SK-N-SH (cell line): ENCODE data around the gene MAP4. TPM values are rescaled to one million over a fixed set of nuclear protein-coding genes. Genes with fewer than 3 reads are reported as not detected.
A peak's percentile ranks its signal among the peaks of the same experiment; 100 is the strongest.

Source experiments
- CTCF ChIA-PET: fragments of 300-600, 350-600 bp; formaldehyde crosslinking; extraction: SDS; loops from one replicate; lab custom pipeline; 2021; lab: Yijun Ruan, JAX
- POLR2A ChIA-PET: fragments of 350-600 bp; sonication (Branson Sonifier 250); formaldehyde crosslinking; extraction: SDS; loops from one replicate; lab custom pipeline; 2020; ENCODE audit warnings: antibody characterized with exemption, inconsistent platforms; lab: Yijun Ruan, JAX
- DNase-seq: peaks from one replicate; pipeline ENCODE4 v3.0.0; 2012
- H2AFZ ChIP-seq: fragments of 200-600 bp; sonication (generic); 2 replicates; pipeline ENCODE4 v1.8.1; 2016; ENCODE audit warnings: antibody characterized with exemption, mild to moderate bottlenecking, low read depth
- H3F3A ChIP-seq: fragments of 200-600 bp; sonication (generic); replicated peaks from 2 replicates; pipeline ENCODE3; 2016; ENCODE audit warnings: antibody characterized with exemption, mild to moderate bottlenecking; ENCODE audit not compliant: insufficient read depth
- H3K27ac ChIP-seq, 2 experiments: fragments of 200-500 bp in 1 of 2; fragments of 200-600 bp in 1 of 2; sonication (Bioruptor generic) in 1 of 2; sonication (generic), shearing (Covaris generic) in 1 of 2; 2 replicates each; pipeline versions ENCODE4 v1.5.1 to v1.6.1; 2014 to 2016; ENCODE audit warnings: low read depth in 2 of 2, inconsistent platforms in 1 of 2, low read length in 1 of 2, mild to moderate bottlenecking in 1 of 2, mixed read lengths in 1 of 2
- H3K27me3 ChIP-seq: fragments of 200-600 bp; sonication (generic), shearing (Covaris generic); 2 replicates; pipeline ENCODE4 v1.6.1; 2016; ENCODE audit warnings: mixed run types; ENCODE audit not compliant: insufficient read depth
- H3K36me3 ChIP-seq, 2 experiments: fragments of 200-500 bp in 1 of 2; fragments of 200-600 bp in 1 of 2; sonication (Bioruptor generic) in 1 of 2; sonication (generic) in 1 of 2; replicated peaks in 1 of 2; 2 replicates each; pipeline versions ENCODE3 to v1.5.1; 2014 to 2016; ENCODE audit warnings: low read length in 1 of 2, mild to moderate bottlenecking in 1 of 2; ENCODE audit not compliant: insufficient read depth in 2 of 2, control insufficient read depth in 1 of 2
- H3K4me1 ChIP-seq, 2 experiments: fragments of 200-500 bp in 1 of 2; fragments of 200-600 bp in 1 of 2; sonication (Bioruptor generic) in 1 of 2; sonication (generic), shearing (Covaris generic) in 1 of 2; 2 replicates each; pipeline versions ENCODE4 v1.5.1 to v1.6.1; 2014 to 2016; ENCODE audit warnings: low read depth in 1 of 2, low read length in 1 of 2, mixed run types in 1 of 2; ENCODE audit not compliant: insufficient read depth in 2 of 2, control insufficient read depth in 1 of 2
- H3K4me2 ChIP-seq: fragments of 200-600 bp; sonication (generic), shearing (Covaris generic); 2 replicates; pipeline ENCODE4 v1.6.1; 2017; ENCODE audit warnings: mixed run types
- H3K4me3 ChIP-seq, 2 experiments: fragments of 200-500 bp in 1 of 2; fragments of 200-600 bp in 1 of 2; sonication (Bioruptor generic) in 1 of 2; sonication (generic), shearing (Covaris generic) in 1 of 2; 2 replicates each; pipeline versions ENCODE4 v1.5.1 to v1.8.1; 2014 to 2016; ENCODE audit warnings: low read depth in 2 of 2, inconsistent platforms in 1 of 2, low read length in 1 of 2, mild to moderate bottlenecking in 1 of 2, mixed read lengths in 1 of 2, moderate library complexity in 1 of 2
- H3K79me2 ChIP-seq: fragments of 200-600 bp; sonication (generic); 2 replicates; pipeline ENCODE4 v1.8.1; 2017; ENCODE audit warnings: mild to moderate bottlenecking; ENCODE audit not compliant: insufficient read depth
- H3K9ac ChIP-seq: fragments of 200-600 bp; sonication (generic); 2 replicates; pipeline ENCODE4 v1.6.1; 2017; ENCODE audit warnings: mixed run types
- H3K9me2 ChIP-seq: fragments of 200-600 bp; sonication (generic); 2 replicates; pipeline ENCODE4 v1.6.1; 2017; ENCODE audit warnings: mixed run types
- H3K9me3 ChIP-seq: fragments of 200-600 bp; sonication (generic); 2 replicates; pipeline ENCODE4 v1.6.1; 2017; ENCODE audit warnings: mixed run types, mild to moderate bottlenecking, moderate library complexity
- H4K20me1 ChIP-seq: fragments of 200-600 bp; sonication (generic); 2 replicates; pipeline ENCODE4 v1.6.1; 2017; ENCODE audit warnings: mild to moderate bottlenecking, mixed run types; ENCODE audit not compliant: insufficient read depth
- EP300 ChIP-seq, 2 experiments: IDR thresholded peaks; 2 replicates each; pipeline versions ENCODE4 v1.4.0 to v1.6.1; 2012; ENCODE audit warnings: borderline replicate concordance in 1 of 2, low read depth in 1 of 2, low read length in 1 of 2
- EZH2phosphoT487 ChIP-seq: fragments of 200-600 bp; sonication (generic); IDR thresholded peaks from 2 replicates; pipeline ENCODE4 v1.6.1; 2017; ENCODE audit warnings: low read depth, mixed run types, mild to moderate bottlenecking, antibody characterized with exemption, moderate library complexity, borderline replicate concordance
- FOSL2 ChIP-seq: IDR thresholded peaks from 2 replicates; pipeline ENCODE4 v1.4.0; 2012; ENCODE audit warnings: low read depth, mild to moderate bottlenecking, moderate library complexity, borderline replicate concordance
- GATA2 ChIP-seq: sonication (generic); formaldehyde crosslinking; IDR thresholded peaks from 2 replicates; pipeline ENCODE4 v1.5.0; 2020; ENCODE audit warnings: mild to moderate bottlenecking, missing genetic modification reagents
- JUND ChIP-seq: IDR thresholded peaks from 2 replicates; pipeline ENCODE4 v1.4.0; 2012
- NFIC ChIP-seq: IDR thresholded peaks from 2 replicates; pipeline ENCODE4 v1.4.0; 2012; ENCODE audit warnings: borderline replicate concordance
- POLR2AphosphoS5 ChIP-seq: IDR thresholded peaks from 2 replicates; pipeline ENCODE4 v1.6.1; 2012; ENCODE audit warnings: low read depth, low read length
- RAD21 ChIP-seq: IDR thresholded peaks from 2 replicates; pipeline ENCODE4 v1.6.1; 2012; ENCODE audit warnings: mild to moderate bottlenecking, low read length
- RFX5 ChIP-seq: IDR thresholded peaks from 2 replicates; pipeline ENCODE4 v1.6.1; 2012; ENCODE audit warnings: mild to moderate bottlenecking, improper control_type of control experiment, low read length
- RXRA ChIP-seq: IDR thresholded peaks from 2 replicates; pipeline ENCODE4 v1.4.0; 2012; ENCODE audit warnings: low read depth, mild to moderate bottlenecking, borderline replicate concordance
- SIN3A ChIP-seq: IDR thresholded peaks from 2 replicates; pipeline ENCODE4 v1.6.1; 2012; ENCODE audit warnings: low read depth, mild to moderate bottlenecking, low read length, moderate library complexity, borderline replicate concordance
- TCF12 ChIP-seq: IDR thresholded peaks from 2 replicates; pipeline ENCODE4 v1.4.0; 2012
- TEAD4 ChIP-seq: IDR thresholded peaks from 2 replicates; pipeline ENCODE4 v1.4.0; 2012; ENCODE audit warnings: mild to moderate bottlenecking, borderline replicate concordance; ENCODE audit not compliant: insufficient read depth
- WGBS: methylation state at CpG from one replicate; pipeline ENCODE4 v1.1.6; 2017; ENCODE audit warnings: low lambda C conversion rate; 5-methylcytosine and 5-hydroxymethylcytosine counted together
- polyA plus RNA-seq, 3 experiments: library from polyadenylated mRNA; depleted of rRNA; stranded (reverse); fragments of >200 nt; gene quantifications; 2 replicates each; pipeline ENCODE4 v1.2.3, GENCODE V29; 2012
- TF ChIP-seq, protein P1 (sequence below): IDR thresholded peaks from 2 replicates; pipeline ENCODE4 v1.4.0; 2012; ENCODE audit warnings: low read depth, borderline replicate concordance
- TF ChIP-seq, protein P2 (sequence below): IDR thresholded peaks from 2 replicates; pipeline ENCODE4 v1.4.0; 2012; ENCODE audit warnings: low read depth, borderline replicate concordance
- TF ChIP-seq, protein P3 (sequence below): IDR thresholded peaks from 2 replicates; pipeline ENCODE4 v1.4.0; 2012; ENCODE audit warnings: low read depth
- TF ChIP-seq, protein P4 (sequence below): IDR thresholded peaks from 2 replicates; pipeline ENCODE4 v1.6.1; 2012; ENCODE audit warnings: mild to moderate bottlenecking, low read depth, low read length, moderate library complexity

Gene MAP4
- polyA plus RNA-seq, 1 of the 3 experiments (the other 2 are of a cell fraction) = 121 TPM

DNA sequence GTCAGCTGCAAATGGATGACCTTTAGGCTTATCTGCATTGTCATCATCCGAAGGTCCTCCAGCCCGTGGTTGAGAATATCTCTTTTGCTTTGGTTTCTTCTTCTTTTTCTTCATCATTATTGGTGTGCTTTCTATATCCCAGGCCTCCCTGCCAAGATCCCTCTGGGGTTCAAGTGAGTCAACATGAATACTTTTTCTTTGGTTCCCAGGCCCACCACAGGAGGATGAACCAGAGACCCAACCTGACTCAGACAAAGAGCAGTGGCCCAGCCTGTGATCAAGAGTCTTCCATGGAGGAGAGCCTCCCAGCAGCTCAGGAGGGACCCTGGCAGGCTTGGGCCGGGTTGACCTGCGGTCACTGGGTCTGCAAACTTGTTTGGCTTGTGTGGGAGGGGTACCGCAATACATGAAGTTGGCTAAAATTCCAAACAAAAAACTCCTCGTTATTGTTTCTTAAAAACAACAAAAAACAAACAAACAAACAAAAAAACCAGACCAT is 104.2 kb downstream of the MAP4 start:
- Histone ChIP-seq H3K9ac (no peak overlapping the region), H3K9me2 (no peaks in the 10 kb centered on the region), H4K20me1 (peaks cover 35% of the 10 kb centered on the region), H3K9me3 (no peaks in the 10 kb centered on the region), H3K27me3 (no peaks in the 10 kb centered on the region), H3F3A (peaks cover 41% of the 10 kb centered on the region), H3K4me2 (peak overlapping the region; percentile 65; the same call in 1 of the 2 replicates), H3K4me1 (peaks cover 0 to 22% of the 10 kb centered on the region in 2 experiments; a peak in 3 of 4 replicates), H2AFZ (no peak overlapping the region), H3K27ac (peak overlapping the region in 1 of 2 experiments; percentile 77; a peak in 2 of 4 replicates), H3K79me2 (peaks cover 50% of the 10 kb centered on the region; the same call in 1 of the 2 replicates), H3K4me3 (no peak overlapping the region), H3K36me3 (peaks cover 34 to 57% of the 10 kb centered on the region in 2 experiments)
- WGBS = 97% methylated on average over 6 of the region's 6 CpGs
- CTCF ChIA-PET = interaction anchor here (1.0 to 2.0 kb wide), 2 partner anchors 9 to 87 kb away, joined by 3 to 5 read pairs; no protein-coding TSS in a partner anchor
- TF ChIP-seq, protein P1, sequence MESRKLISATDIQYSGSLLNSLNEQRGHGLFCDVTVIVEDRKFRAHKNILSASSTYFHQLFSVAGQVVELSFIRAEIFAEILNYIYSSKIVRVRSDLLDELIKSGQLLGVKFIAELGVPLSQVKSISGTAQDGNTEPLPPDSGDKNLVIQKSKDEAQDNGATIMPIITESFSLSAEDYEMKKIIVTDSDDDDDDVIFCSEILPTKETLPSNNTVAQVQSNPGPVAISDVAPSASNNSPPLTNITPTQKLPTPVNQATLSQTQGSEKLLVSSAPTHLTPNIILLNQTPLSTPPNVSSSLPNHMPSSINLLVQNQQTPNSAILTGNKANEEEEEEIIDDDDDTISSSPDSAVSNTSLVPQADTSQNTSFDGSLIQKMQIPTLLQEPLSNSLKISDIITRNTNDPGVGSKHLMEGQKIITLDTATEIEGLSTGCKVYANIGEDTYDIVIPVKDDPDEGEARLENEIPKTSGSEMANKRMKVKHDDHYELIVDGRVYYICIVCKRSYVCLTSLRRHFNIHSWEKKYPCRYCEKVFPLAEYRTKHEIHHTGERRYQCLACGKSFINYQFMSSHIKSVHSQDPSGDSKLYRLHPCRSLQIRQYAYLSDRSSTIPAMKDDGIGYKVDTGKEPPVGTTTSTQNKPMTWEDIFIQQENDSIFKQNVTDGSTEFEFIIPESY = no peak
- TF ChIP-seq EZH2phosphoT487 (no peak), RXRA (no peak), SIN3A (no peak)
- TF ChIP-seq, protein P2, sequence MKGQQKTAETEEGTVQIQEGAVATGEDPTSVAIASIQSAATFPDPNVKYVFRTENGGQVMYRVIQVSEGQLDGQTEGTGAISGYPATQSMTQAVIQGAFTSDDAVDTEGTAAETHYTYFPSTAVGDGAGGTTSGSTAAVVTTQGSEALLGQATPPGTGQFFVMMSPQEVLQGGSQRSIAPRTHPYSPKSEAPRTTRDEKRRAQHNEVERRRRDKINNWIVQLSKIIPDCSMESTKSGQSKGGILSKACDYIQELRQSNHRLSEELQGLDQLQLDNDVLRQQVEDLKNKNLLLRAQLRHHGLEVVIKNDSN = no peak
- no peak for DNase-seq
- POLR2A ChIA-PET = no interaction called here

DNA sequence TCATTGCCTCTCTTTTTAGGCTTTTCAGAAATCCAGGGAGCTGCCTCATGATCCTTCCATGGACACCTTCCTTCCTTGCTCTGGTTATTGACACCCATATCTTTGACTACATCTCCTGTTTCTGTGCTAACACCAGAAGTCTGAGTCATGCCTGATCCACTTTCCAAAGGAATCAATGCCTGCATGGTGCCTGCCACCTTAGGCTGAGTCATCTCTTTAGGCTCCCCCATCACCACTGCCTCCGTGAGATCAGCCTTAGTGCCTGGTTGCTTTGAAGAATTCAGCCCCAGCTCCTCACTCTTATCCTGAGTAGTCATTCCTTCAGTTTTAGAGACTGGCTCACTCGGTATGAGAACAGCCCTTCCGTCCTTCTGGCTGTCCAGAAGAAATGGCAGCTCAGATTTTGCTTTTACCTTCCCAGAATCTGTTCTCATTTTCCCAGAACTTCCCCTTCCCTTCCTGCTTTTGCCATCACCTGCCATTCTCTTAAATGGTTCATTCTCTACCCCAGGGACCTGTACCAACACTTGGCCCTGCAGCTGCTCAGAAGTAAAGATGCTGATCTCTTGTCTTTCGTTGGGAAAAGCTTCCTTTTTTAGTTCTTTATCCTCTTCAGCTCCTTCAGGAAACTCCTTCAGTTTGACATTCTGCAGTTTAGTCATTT is 105.3 kb downstream of the MAP4 start:
- no peak overlapping the region for H3K4me3 ChIP-seq
- peaks cover 0 to 22% of the 10 kb centered on the region in 2 experiments; a peak in 3 of 4 replicates for H3K4me1 ChIP-seq
- no peaks in the 10 kb centered on the region for H3K9me3 ChIP-seq
- H3K36me3 ChIP-seq = peaks cover 23 to 55% of the 10 kb centered on the region in 2 experiments
- H4K20me1 ChIP-seq = peaks cover 35% of the 10 kb centered on the region
- H2AFZ ChIP-seq = no peak overlapping the region
- H3K79me2 ChIP-seq = peaks cover 51% of the 10 kb centered on the region; the same call in 1 of the 2 replicates
- H3K27me3 ChIP-seq = no peaks in the 10 kb centered on the region
- 14% methylated on average over 4 of the region's 4 CpGs for WGBS
- peak; percentile 16 for DNase-seq
- peak overlapping the region; percentile 65 for H3K4me2 ChIP-seq
- ChIA-PET CTCF (interaction anchor here (0.8 to 2.0 kb wide), 4 partner anchors 10 to 86 kb away, joined by 3 to 5 read pairs (median 4); no protein-coding TSS in a partner anchor), POLR2A (no interaction called here)
- peak overlapping the region in 1 of 2 experiments; percentile 77; a peak in 3 of 4 replicates for H3K27ac ChIP-seq
- H3K9me2 ChIP-seq = no peaks in the 10 kb centered on the region
- H3F3A ChIP-seq = peaks cover 41% of the 10 kb centered on the region
- no peak overlapping the region for H3K9ac ChIP-seq
- TF ChIP-seq TEAD4 = 0 out of 2 replicates have a peak, but pooled peaks have one; percentile 26
- no peak for TF ChIP-seq RAD21
- TF ChIP-seq FOSL2 = peak; percentile 99
- TF ChIP-seq EP300 (IDR thresholded peaks at IDR 0.05; ENCODE audit: borderline replicate concordance in 1 of 2, low read depth in 1 of 2, low read length in 1 of 2) = peak in 1 of 2 experiments; percentile 49; a peak in 1 of 4 replicates
- TF ChIP-seq EZH2phosphoT487 = no peak
- TF ChIP-seq, protein P3, sequence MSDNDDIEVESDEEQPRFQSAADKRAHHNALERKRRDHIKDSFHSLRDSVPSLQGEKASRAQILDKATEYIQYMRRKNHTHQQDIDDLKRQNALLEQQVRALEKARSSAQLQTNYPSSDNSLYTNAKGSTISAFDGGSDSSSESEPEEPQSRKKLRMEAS = peak; percentile 40; the same call in 1 of the 2 replicates
- no peak for TF ChIP-seq RFX5
- TF ChIP-seq, protein P4, sequence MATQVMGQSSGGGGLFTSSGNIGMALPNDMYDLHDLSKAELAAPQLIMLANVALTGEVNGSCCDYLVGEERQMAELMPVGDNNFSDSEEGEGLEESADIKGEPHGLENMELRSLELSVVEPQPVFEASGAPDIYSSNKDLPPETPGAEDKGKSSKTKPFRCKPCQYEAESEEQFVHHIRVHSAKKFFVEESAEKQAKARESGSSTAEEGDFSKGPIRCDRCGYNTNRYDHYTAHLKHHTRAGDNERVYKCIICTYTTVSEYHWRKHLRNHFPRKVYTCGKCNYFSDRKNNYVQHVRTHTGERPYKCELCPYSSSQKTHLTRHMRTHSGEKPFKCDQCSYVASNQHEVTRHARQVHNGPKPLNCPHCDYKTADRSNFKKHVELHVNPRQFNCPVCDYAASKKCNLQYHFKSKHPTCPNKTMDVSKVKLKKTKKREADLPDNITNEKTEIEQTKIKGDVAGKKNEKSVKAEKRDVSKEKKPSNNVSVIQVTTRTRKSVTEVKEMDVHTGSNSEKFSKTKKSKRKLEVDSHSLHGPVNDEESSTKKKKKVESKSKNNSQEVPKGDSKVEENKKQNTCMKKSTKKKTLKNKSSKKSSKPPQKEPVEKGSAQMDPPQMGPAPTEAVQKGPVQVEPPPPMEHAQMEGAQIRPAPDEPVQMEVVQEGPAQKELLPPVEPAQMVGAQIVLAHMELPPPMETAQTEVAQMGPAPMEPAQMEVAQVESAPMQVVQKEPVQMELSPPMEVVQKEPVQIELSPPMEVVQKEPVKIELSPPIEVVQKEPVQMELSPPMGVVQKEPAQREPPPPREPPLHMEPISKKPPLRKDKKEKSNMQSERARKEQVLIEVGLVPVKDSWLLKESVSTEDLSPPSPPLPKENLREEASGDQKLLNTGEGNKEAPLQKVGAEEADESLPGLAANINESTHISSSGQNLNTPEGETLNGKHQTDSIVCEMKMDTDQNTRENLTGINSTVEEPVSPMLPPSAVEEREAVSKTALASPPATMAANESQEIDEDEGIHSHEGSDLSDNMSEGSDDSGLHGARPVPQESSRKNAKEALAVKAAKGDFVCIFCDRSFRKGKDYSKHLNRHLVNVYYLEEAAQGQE = peak; percentile 32; the same call in 1 of the 2 replicates
- TF ChIP-seq JUND = peak; percentile 95
- peak; percentile 62; the same call in 1 of the 2 replicates for TF ChIP-seq NFIC
- TF ChIP-seq TCF12 = peak; percentile 85
- TF ChIP-seq POLR2AphosphoS5 = peak; percentile 60; the same call in 1 of the 2 replicates
- TF ChIP-seq GATA2 (CRISPR knock-in tag) = no peak
